Measurements from ENCODE around the gene CAND1. TPM values are rescaled to one million over a fixed set of nuclear protein-coding genes. Genes with fewer than 3 reads are reported as not detected.

The CAND1 gene
- total and polyA plus RNA-seq, 9 of the 15 experiments (the other 6 are each of a cell fraction or from before 2014, with no cell fraction given), result 24.0 to 167 (median 77.5) TPM

GRCh38 chr12:67365131-67365530 is 96.0 kb downstream of the CAND1 start (continued):
- TF ChIP-seq CTCFL (IDR thresholded peaks at IDR 0.05; ENCODE audit: borderline replicate concordance, insufficient read depth, low read depth, low read length, poor library complexity, severe bottlenecking) (no peak), CBX8 (IDR thresholded peaks at IDR 0.05; ENCODE audit: borderline replicate concordance, extremely low read depth, low read depth, low read length, poor library complexity, severe bottlenecking) (no peak), ZNF586 (CRISPR knock-in tag; conservative IDR thresholded peaks at IDR 0.05) (no peak)

GRCh38 chr12:67367843-67368242 is 98.7 kb downstream of the CAND1 start:
- Histone ChIP-seq H3K9me1 (ENCODE audit: control insufficient read depth, insufficient read depth, low read length) (no peaks in the 10 kb centered on the region), H3K36me3 (ENCODE audit: control insufficient read depth, insufficient read depth, low read length) (no peaks in the 10 kb centered on the region), H3K27ac (ENCODE audit: extremely low read depth, low read depth, low read length) (no peak overlapping the region), H3K27me3 (ENCODE audit: control insufficient read depth in 2 of 2, insufficient read depth in 2 of 2, low read length in 2 of 2) (no peaks in the 10 kb centered on the region; a peak in 2 of 5 replicates), H3K9ac (ENCODE audit: insufficient read depth in 1 of 2, low read depth in 2 of 2, low read length in 2 of 2) (no peak overlapping the region), H3K4me3 (no peak overlapping the region), H3K4me1 (replicated peaks in 1 of 2; ENCODE audit: control insufficient read depth in 2 of 2, insufficient read depth in 2 of 2, low read length in 2 of 2) (no peaks in the 10 kb centered on the region), H4K20me1 (replicated peaks; ENCODE audit: control insufficient read depth, insufficient read depth, low read length) (no peaks in the 10 kb centered on the region), H3K4me2 (ENCODE audit: insufficient read depth, low read length) (no peak overlapping the region), H2AFZ (ENCODE audit: low read depth, low read length) (no peak overlapping the region), H3K9me3 (replicated peaks; ENCODE audit: control insufficient read depth, insufficient read depth, low read depth, low read length) (no peaks in the 10 kb centered on the region), H3K79me2 (ENCODE audit: control insufficient read depth, insufficient read depth, low read length) (no peaks in the 10 kb centered on the region)
- ATAC-seq (no peak), FAIRE-seq (no peak), DNase-seq (ENCODE audit: extremely low read depth in 1 of 4, low spot score in 3 of 4) (no peak)
- ChIA-PET CTCF (ENCODE audit: low intra/inter-chr PET ratio) (no interaction called here), POLR2A (no interaction called here)
- no TSS peak for BruUV-seq (replicated peaks)
- intact Hi-C loops (cut with micrococcal nuclease), result no loop called here
- in situ Hi-C loops (cut with MboI), result no loop called here
- TF ChIP-seq ZKSCAN8 (CRISPR knock-in tag; IDR thresholded peaks at IDR 0.05), result no peak
- WGBS (ENCODE audit: insufficient coverage, low coverage, missing lambda C conversion rate), result 0% methylated on average over 1 of the region's 1 CpG

Data from K562 (cell line).